ENCODE measurements around the gene LRP4.

DNA sequence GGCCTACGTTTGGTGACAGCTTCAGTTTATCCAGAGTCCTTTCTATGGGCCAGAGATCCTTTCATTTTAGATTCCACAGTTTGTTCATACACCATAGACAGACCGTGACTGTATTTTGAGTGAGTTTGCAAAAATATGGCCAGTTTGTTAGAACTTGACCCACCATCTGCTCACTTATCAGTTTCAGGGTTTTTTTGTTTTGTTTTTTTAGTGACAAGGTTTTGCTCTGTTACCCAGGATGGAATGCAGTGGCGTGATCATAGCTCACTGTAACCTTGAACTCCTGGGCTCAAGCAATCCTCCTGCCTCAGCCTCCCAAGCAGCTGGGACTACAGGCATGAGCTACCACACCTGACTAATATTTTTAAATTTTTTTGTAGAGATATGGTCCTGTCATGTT lies 63.2 kb downstream of the LRP4 start:
- TF ChIP-seq CTCF (IDR thresholded peaks at IDR 0.05) (no peak), POLR2AphosphoS5 (IDR thresholded peaks at IDR 0.05) (no peak)
